Type B pancreatic cell (in vitro differentiated cells): ENCODE measurements around the gene PARD3B. TPM values are rescaled to one million over a fixed set of nuclear protein-coding genes. Genes with fewer than 3 reads are reported as not detected.

ENCODE experiments used
- DNase-seq: peaks from one replicate; pipeline ENCODE4 v3.0.0; 2021; ENCODE audit warnings: mixed read lengths; ENCODE audit not compliant: unreplicated experiment; ENCODE audit errors: extremely low spot score
- H3K27ac Mint-ChIP-seq: 2 replicates; pipeline ENCODE4 v1.8.0; 2021; ENCODE audit warnings: mild to moderate bottlenecking, mixed read lengths
- H3K27me3 Mint-ChIP-seq: 2 replicates; pipeline ENCODE4 v1.8.0; 2021; ENCODE audit warnings: mixed read lengths
- H3K36me3 Mint-ChIP-seq: 2 replicates; pipeline ENCODE4 v1.8.0; 2021; ENCODE audit warnings: mixed read lengths
- H3K4me1 Mint-ChIP-seq: one replicate; pipeline ENCODE4 v1.8.0; 2021; ENCODE audit warnings: mixed read lengths; ENCODE audit not compliant: unreplicated experiment
- H3K4me3 Mint-ChIP-seq: 2 replicates; pipeline ENCODE4 v1.8.0; 2021; ENCODE audit warnings: mild to moderate bottlenecking, mixed read lengths
- H3K9me3 Mint-ChIP-seq: 2 replicates; pipeline ENCODE4 v1.8.0; 2021; ENCODE audit warnings: mixed read lengths
- total RNA-seq: library from RNA; stranded (reverse); gene quantifications from 2 replicates; pipeline ENCODE4 v1.2.1, GENCODE V29; 2021; ENCODE audit warnings: low replicate concordance
- TF ChIP-seq, protein P1 (sequence below): fragments of 200-600 bp; sonication (generic); conservative IDR thresholded peaks from 2 replicates; pipeline ENCODE4 v1.5.0; 2021; ENCODE audit warnings: antibody characterized with exemption, mild to moderate bottlenecking

The PARD3B gene
- total RNA-seq, 1 donor from 2014 or later: 15.9 TPM

DNA sequence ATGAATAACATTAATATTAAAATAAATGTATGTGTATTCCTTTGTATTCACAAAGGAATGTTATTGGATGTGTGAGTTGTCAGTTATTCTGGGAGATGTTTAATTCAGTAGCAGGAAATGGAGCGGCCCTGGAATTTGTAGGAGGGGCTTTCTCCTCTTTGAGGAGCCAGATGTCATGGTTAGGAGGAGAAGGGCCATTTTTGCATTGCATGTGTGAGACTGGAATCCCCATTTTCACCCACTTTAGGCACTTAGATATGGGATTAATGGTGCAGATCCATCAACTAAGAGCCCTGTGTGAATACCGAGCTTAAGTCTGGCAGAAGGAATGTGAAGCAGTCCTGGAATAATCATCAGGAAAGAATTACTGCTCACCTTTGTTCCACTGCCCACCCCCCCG, 439.2 kb downstream of the PARD3B start:
- no peaks in the 10 kb centered on the region for H3K27me3 Mint-ChIP-seq
- no peak overlapping the region for H3K4me3 Mint-ChIP-seq
- peaks cover 11% of the 10 kb centered on the region for H3K9me3 Mint-ChIP-seq
- DNase-seq: no peak
- peaks cover 14% of the 10 kb centered on the region for H3K4me1 Mint-ChIP-seq
- H3K36me3 Mint-ChIP-seq: peaks cover 10% of the 10 kb centered on the region
- no peak overlapping the region for H3K27ac Mint-ChIP-seq
- TF ChIP-seq, protein P1, sequence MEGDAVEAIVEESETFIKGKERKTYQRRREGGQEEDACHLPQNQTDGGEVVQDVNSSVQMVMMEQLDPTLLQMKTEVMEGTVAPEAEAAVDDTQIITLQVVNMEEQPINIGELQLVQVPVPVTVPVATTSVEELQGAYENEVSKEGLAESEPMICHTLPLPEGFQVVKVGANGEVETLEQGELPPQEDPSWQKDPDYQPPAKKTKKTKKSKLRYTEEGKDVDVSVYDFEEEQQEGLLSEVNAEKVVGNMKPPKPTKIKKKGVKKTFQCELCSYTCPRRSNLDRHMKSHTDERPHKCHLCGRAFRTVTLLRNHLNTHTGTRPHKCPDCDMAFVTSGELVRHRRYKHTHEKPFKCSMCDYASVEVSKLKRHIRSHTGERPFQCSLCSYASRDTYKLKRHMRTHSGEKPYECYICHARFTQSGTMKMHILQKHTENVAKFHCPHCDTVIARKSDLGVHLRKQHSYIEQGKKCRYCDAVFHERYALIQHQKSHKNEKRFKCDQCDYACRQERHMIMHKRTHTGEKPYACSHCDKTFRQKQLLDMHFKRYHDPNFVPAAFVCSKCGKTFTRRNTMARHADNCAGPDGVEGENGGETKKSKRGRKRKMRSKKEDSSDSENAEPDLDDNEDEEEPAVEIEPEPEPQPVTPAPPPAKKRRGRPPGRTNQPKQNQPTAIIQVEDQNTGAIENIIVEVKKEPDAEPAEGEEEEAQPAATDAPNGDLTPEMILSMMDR: no peak

DNA sequence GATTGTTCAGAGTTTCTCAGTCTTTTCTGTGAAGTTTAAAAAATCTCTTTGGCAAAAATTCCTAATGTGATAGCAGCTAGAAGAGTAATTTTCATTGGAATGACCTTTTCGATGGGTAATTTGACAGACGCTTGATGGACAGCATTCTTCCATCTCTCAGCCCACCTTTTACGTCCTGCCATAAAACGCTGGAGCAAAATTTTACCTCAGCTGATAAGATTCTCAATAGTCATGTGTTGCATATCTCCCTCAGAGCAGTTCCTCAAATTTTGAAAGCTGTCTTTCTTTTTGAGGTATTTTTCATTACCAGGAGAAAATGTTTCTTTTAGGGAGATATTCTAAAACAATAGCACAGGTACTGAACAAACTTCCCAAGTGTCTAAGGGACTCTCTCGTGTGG, 441.4 kb downstream of the PARD3B start:
- Mint-ChIP-seq H3K27me3 (no peaks in the 10 kb centered on the region), H3K27ac (no peak overlapping the region)

DNA sequence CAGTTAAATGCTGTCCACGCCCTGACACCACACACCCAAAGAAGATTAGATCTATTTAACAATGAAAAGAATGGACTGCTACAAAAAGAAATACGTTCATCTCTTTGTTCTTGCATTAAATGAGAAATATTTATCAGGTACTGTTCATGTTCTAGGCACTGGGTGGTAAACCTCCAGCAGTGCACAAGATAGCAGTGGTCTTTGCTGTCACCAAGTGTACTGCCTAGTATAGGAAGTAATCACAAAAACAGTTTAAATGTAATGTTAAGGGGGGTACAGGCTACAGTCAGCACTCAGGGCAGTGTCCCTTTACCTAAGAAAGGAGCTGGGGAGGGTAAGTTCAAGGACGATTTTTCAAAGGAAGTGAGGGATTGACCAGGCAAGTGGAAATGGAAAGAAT, 443.6 kb downstream of the PARD3B start:
- peaks cover 8% of the 10 kb centered on the region for H3K4me1 Mint-ChIP-seq
- no peak for DNase-seq
- H3K27ac Mint-ChIP-seq: no peak overlapping the region
- H3K27me3 Mint-ChIP-seq: no peaks in the 10 kb centered on the region
- H3K36me3 Mint-ChIP-seq: peaks cover 6% of the 10 kb centered on the region
- TF ChIP-seq, protein P1: no peak
- H3K9me3 Mint-ChIP-seq: peaks cover 7% of the 10 kb centered on the region
- no peak overlapping the region for H3K4me3 Mint-ChIP-seq

More for the DNA sequence above, 441.4 kb downstream of the PARD3B start:
- TF ChIP-seq, protein P1: no peak
- no peak for DNase-seq
- H3K36me3 Mint-ChIP-seq: peaks cover 6% of the 10 kb centered on the region
- H3K9me3 Mint-ChIP-seq: peaks cover 7% of the 10 kb centered on the region
- H3K4me1 Mint-ChIP-seq: peaks cover 14% of the 10 kb centered on the region
- no peak overlapping the region for H3K4me3 Mint-ChIP-seq

GRCh38 chr2:204989877-204990276, 444.6 kb downstream of the PARD3B start:
- no peaks in the 10 kb centered on the region for H3K27me3 Mint-ChIP-seq
- H3K9me3 Mint-ChIP-seq: peaks cover 7% of the 10 kb centered on the region
- no peak overlapping the region for H3K27ac Mint-ChIP-seq
- no peak overlapping the region for H3K4me3 Mint-ChIP-seq
- H3K4me1 Mint-ChIP-seq: peaks cover 8% of the 10 kb centered on the region
- TF ChIP-seq, protein P1: no peak
- DNase-seq: no peak
- peaks cover 6% of the 10 kb centered on the region for H3K36me3 Mint-ChIP-seq

DNA sequence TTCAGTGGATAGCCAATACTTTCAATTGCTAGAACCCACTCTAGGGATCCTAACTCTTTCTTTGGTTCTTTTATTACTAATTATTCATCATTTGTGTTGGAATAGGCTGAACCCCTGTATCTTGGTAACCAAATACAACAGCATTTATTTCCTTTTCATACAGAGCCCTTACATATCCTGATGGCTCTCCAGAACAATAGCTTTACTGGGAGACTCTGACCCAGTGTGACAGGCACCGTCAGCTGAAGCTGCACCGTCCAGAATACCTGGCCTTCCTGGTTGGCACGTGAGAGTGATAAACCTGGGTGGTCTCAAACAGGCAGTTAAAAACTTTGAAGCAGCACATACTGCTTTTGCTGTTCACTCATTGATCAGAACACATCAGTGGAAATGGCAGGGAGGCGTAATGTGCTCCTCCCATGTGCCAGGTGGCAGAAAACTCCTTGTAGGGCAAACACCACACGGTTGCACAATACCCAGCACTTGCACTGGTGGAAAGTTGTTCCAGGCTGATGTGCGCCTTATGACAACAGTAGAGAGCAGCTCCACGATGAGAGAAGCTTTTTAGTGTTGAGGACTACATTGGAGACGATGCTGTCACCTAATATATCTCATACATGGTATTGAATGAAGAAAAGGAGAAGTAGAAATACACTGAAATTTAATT, 456.2 kb downstream of the PARD3B start:
- no peaks in the 10 kb centered on the region for H3K9me3 Mint-ChIP-seq
- H3K27me3 Mint-ChIP-seq: no peaks in the 10 kb centered on the region
- no peak overlapping the region for H3K27ac Mint-ChIP-seq
- H3K36me3 Mint-ChIP-seq: peaks cover 4% of the 10 kb centered on the region
- no peaks in the 10 kb centered on the region for H3K4me1 Mint-ChIP-seq
- no peak overlapping the region for H3K4me3 Mint-ChIP-seq
- no peak for DNase-seq
- TF ChIP-seq, protein P1: no peak
